ENCODE results near the gene SPDYE18. TPM values are rescaled to one million over a fixed set of nuclear protein-coding genes. Genes with fewer than 3 reads are reported as not detected.
"Not testable (repeated sequence)": the region's sequence is repeated elsewhere in the genome, so short reads cannot be mapped to it uniquely, and the experiment has no call there.

The SPDYE18 gene, protein sequence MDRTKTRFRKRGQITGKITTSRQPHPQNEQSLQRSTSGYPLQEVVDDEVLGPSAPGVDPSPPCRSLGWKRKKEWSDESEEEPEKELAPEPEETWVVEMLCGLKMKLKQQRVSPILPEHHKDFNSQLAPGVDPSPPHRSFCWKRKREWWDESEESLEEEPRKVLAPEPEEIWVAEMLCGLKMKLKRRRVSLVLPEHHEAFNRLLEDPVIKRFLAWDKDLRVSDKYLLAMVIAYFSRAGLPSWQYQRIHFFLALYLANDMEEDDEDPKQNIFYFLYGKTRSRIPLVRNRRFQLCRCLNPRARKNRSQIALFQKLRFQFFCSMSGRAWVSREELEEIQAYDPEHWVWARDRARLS
- 0.35 TPM in 1 of 2 replicates, not detected in the other for total RNA-seq

DNA sequence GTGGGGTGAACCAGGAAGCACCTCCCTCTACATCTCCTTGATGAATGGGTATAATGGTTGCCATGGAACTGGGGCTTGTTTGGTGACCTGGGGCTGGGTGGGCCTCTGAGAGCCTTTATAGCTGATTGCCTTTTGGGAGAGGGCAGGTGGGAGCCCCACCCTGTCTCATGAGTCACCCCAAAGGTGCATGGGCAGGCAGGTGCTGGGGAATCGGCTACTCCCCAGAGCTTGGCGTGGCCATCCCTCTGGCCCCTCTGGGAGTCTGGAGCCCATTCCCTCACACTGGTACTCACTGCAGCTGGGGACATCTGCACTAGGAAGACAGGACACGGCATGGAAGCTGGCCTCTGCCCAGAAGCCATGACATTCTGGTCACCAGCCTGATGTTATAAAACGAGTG lies at the start of gene SPDYE18:
TSS of gene SPDYE18 (minus strand) at position 2 of the 400 bp plus-strand sequence. CDS start 2,046 bp downstream, outside the sequence.
- not testable (repeated sequence) for DNase-seq (ENCODE audit: extremely low read depth, low read depth, low spot score)

GRCh38 chr7:77108362-77108761 lies 46.0 kb upstream of the SPDYE18 start:
- DNase-seq (ENCODE audit: extremely low read depth, low read depth, low spot score), result not testable (repeated sequence)

DNA sequence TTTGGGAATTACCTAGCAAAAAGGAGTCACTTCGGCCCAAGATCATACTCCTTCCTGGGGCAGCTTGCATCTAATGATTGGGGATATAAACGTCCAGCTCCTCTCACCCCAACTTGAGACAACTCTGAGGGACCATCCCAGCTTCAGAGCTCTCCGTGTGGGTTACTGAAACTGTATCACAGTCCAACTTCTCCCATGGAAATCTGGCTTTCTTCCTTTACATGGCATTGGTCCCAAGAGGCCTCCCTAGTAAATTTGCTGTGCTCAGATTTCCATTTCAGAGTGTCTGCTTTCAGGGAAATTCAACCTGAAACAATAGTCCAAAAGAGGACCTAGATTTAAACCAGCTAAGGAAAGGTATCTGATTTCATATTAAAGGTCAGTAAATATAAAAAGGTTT lies 45.3 kb upstream of the SPDYE18 start:
- DNase-seq (ENCODE audit: extremely low read depth, low read depth, low spot score), result not testable (repeated sequence)

- DNase-seq (ENCODE audit: extremely low read depth, low read depth, low spot score), result not testable (repeated sequence)
Observed at GRCh38 chr7:77105904-77106303, 43.5 kb upstream of the SPDYE18 start.

DNA sequence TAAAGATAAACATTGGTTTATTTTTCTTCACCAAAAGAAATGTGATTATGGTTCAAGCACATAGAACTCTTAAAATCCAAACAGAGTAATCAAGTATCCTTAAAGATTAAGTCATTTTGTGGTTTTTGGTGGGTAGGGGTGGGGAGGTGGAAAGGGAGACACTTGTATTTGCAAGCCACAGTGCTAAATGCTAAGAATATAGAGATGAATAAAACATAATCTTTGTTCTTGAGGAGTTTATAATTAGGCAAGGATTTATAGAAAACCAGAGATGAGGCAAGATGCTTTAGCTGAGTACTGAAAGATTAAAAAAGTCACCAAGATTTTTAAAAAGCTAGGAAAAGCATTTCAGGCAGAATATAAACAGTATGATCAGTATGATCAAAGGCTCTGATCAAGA lies 40.3 kb upstream of the SPDYE18 start:
- DNase-seq (ENCODE audit: extremely low read depth, low read depth, low spot score), result not testable (repeated sequence)

DNA sequence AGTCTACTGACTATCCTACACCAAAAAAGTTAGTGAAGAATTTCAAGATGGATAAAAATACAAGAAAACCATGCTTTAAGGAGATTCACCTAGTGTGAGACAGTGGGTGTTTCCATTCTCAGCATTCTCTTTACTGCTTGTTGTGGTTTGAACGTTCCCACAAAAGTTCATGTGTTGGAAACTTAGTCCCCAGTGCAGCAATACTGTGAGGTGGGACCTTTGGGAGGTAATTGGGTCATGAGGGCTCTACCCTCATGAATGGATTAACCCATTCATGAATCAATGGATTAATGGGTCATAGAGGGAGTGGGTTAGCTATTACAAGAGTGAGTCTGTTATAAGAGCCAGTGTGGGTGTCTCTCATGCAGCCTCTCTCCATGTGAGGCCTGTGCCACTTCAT lies 38.8 kb upstream of the SPDYE18 start:
- DNase-seq (ENCODE audit: extremely low read depth, low read depth, low spot score), result not testable (repeated sequence)

DNA sequence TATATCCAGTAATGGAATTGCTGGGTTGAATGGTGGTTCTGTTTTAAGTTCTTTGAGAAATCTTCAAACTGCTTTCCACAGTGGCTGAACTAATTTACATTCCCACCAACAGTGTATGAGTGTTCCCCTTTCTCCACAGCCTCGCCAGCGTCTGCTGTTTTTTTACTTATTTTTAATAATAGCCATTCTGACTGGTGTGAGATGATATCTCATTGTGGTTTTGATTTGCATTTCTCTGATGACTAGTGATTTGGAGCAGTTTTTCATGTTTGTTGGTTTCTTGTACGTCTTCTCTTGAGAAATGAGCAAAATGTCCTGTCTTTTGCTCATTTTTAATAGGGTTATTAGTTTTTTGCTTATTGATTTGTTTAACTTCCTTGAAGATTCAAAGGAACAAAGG lies 38.1 kb upstream of the SPDYE18 start:
- not testable (repeated sequence) for DNase-seq (ENCODE audit: extremely low read depth, low read depth, low spot score)

DNA sequence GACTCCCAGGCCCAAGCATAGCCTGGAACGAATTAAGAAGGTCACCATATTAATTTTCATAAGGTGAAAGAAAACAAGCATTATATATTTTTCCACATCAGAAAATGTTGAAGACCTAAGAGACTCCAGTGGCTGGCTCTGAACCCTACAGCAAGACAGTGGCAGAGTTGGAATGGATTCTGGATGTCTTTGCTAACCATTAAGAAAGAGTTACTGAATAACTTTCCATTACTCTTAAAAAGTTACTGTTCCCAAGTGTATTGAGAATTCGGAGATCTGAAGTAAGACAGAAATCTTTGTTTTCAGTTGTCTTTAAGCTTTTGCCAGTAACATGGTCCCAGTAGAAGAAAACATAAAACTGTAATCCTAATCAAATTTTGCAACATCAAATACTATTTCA lies 29.9 kb upstream of the SPDYE18 start:
- not testable (repeated sequence) for DNase-seq (ENCODE audit: extremely low read depth, low read depth, low spot score)

GRCh38 chr7:77082192-77082591 lies 19.8 kb upstream of the SPDYE18 start:
- DNase-seq (ENCODE audit: extremely low read depth, low read depth, low spot score), result not testable (repeated sequence)

- not testable (repeated sequence) for DNase-seq (ENCODE audit: extremely low read depth, low read depth, low spot score)
Observed at GRCh38 chr7:77080236-77080635, 17.9 kb upstream of the SPDYE18 start.

DNA sequence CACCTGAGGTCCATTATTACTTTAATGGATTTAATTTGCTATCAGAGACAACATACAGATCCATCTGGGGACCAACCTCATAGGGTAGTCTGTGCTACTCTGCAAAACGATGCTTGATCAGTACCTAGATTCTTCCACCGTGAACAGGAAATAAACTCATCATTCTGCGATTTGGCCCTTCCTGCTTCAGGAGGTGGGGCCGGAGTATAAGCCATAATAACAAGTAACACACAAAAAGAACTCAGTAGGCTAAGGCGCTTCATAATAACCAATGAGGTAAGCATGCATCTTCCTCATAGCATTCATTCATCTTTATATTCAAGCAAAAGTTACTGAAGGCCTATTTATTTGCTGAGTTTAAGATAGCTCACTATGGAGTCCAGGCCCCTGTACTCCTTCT lies 17.3 kb upstream of the SPDYE18 start:
- not testable (repeated sequence) for DNase-seq (ENCODE audit: extremely low read depth, low read depth, low spot score)

GRCh38 chr7:77079112-77079511 lies 16.8 kb upstream of the SPDYE18 start:
- not testable (repeated sequence) for DNase-seq (ENCODE audit: extremely low read depth, low read depth, low spot score)

GRCh38 chr7:77077060-77077459 lies 14.7 kb upstream of the SPDYE18 start:
- DNase-seq (ENCODE audit: extremely low read depth, low read depth, low spot score), result not testable (repeated sequence)

- DNase-seq (ENCODE audit: extremely low read depth, low read depth, low spot score), result not testable (repeated sequence)
Observed at GRCh38 chr7:77074786-77075396, 12.5 kb upstream of the SPDYE18 start.

- not testable (repeated sequence) for DNase-seq (ENCODE audit: extremely low read depth, low read depth, low spot score)
Observed at GRCh38 chr7:77071108-77071507, 8.8 kb upstream of the SPDYE18 start.

DNA sequence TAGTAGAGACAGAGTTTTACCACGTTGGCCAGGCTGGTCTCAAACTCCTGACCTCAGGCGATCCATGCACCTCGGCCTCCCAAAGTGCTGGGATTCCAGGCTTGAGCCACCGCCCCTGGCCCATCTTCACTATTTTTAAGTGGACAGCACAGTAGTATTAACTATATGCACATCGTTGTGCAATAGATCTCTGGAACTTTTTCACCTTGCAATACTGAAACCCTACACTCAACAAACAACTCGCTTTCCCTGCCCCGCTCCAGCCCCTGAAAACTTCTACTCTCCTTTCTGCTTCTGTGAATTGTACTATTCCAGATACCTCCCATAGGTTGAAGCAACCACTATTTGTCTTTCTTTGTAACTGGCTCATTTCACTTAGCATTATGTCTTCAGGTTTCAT lies 3.5 kb upstream of the SPDYE18 start:
- not testable (repeated sequence) for DNase-seq (ENCODE audit: extremely low read depth, low read depth, low spot score)

GRCh38 chr7:77063732-77064131 lies 1.4 kb upstream of the SPDYE18 start:
- not testable (repeated sequence) for DNase-seq (ENCODE audit: extremely low read depth, low read depth, low spot score)

GRCh38 chr7:77032261-77032660 lies 30.1 kb downstream of the SPDYE18 start, which contains the start of gene SPDYE17:
Gene SPDYE17 (minus strand): TSS chr7:77032361. CDS start chr7:77030570, 1,791 bp downstream.
- DNase-seq (ENCODE audit: extremely low read depth, low read depth, low spot score), result not testable (repeated sequence)

DNA sequence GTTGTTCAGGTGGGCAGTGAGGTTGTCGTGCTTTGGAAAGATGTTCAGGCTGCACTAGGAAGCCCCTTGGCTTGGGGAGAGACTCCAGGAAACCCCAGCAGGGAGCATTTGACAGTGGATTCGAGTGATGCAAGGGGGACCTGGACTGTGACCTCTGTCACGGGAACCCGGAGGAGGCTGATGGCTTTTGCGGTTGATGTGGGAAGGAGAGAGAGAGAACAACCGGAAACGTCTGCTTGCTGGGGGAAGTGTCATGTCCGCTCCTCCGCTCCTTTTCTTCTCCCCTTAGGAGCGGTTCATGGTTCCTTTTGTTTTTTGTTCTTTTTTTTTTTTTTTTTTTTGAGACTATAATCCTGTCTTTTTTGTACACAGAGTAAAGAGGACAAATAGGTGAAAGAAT lies 36.0 kb downstream of the SPDYE18 start:
- DNase-seq (ENCODE audit: extremely low read depth, low read depth, low spot score), result not testable (repeated sequence)

GRCh38 chr7:77010074-77010680 lies 52.2 kb downstream of the SPDYE18 start:
- peak; percentile 60 for DNase-seq (ENCODE audit: extremely low read depth, low read depth, low spot score)

DNA sequence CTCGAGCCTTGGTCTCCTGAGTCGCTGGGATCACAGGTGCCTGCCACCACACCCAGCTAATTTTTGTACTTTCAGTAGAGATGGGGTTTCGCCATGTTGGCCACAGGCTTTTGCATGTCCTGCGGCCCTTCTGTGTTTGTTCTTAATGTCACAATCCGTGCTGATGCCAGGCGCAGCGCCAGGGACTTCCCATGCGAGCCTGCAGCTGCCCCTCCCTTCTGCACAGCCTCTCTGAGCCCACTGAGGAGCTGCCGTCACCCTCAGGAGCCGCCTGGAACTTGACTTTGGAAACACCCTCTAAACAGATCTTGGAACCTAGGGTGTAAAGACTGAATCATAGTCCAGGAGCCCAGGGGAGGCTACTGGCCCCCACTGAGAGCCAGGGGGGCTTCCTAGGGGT lies 54.4 kb downstream of the SPDYE18 start:
- DNase-seq (ENCODE audit: extremely low read depth, low read depth, low spot score), result not testable (repeated sequence)
